ENCODE results near the gene FRMD5.

DNA sequence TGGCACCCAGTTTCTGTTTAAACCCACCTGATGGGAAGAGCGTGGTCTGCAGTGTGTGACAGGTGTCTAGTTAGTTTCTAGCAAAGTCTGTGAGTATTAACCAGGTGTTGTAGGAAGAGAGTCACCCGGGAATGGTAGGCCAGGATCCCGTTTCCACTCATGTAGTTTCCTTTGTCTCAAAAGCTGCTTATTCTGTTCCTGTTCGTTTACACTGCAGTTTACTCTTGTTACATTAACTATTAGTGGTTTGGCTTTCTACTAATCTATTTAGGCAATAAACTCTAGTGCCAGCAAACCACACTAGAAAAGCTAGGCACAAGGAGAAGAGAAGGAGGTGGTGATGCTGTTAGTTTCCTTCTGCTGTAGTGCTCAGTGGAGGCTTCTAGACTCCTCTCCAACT is 335.5 kb downstream of the FRMD5 start:
- TF ChIP-seq, protein P1, sequence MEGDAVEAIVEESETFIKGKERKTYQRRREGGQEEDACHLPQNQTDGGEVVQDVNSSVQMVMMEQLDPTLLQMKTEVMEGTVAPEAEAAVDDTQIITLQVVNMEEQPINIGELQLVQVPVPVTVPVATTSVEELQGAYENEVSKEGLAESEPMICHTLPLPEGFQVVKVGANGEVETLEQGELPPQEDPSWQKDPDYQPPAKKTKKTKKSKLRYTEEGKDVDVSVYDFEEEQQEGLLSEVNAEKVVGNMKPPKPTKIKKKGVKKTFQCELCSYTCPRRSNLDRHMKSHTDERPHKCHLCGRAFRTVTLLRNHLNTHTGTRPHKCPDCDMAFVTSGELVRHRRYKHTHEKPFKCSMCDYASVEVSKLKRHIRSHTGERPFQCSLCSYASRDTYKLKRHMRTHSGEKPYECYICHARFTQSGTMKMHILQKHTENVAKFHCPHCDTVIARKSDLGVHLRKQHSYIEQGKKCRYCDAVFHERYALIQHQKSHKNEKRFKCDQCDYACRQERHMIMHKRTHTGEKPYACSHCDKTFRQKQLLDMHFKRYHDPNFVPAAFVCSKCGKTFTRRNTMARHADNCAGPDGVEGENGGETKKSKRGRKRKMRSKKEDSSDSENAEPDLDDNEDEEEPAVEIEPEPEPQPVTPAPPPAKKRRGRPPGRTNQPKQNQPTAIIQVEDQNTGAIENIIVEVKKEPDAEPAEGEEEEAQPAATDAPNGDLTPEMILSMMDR (conservative IDR thresholded peaks at IDR 0.05 in 1 of 2, IDR thresholded peaks at IDR 0.05 in 1 of 2; ENCODE audit: low read depth in 1 of 2, low read length in 2 of 2): no peak
- TF ChIP-seq EZH2 (IDR thresholded peaks at IDR 0.05; ENCODE audit: low read length, missing control alignments): no peak

Data from fibroblast of lung (primary cell).